Activated T-helper 2 cell treated with anti-CD3 and anti-CD28 coated beads, Interferon-gamma antibody, Interleukin-2, Interleukin-4, amounts not matched to agents 10 μg/mL and 5 μg/mL and 100 μg/mL, durations not matched to agents 14 hours and 24 hours and 36 hours (primary cell): ENCODE measurements around the gene ATXN7L2. TPM values are rescaled to one million over a fixed set of nuclear protein-coding genes. Genes with fewer than 3 reads are reported as not detected.

Experiments used
- DNase-seq: peaks from one replicate; pipeline ENCODE4 v3.0.0; 2021; ENCODE audit warnings: low spot score
- H3K27ac Mint-ChIP-seq: one replicate; pipeline ENCODE4 v1.8.0; 2021; ENCODE audit warnings: mixed read lengths
- H3K27me3 Mint-ChIP-seq: one replicate; pipeline ENCODE4 v1.8.0; 2021; ENCODE audit warnings: low read depth, mixed read lengths
- H3K36me3 Mint-ChIP-seq: one replicate; pipeline ENCODE4 v1.8.0; 2021; ENCODE audit warnings: low read depth, mixed read lengths
- H3K4me1 Mint-ChIP-seq: one replicate; pipeline ENCODE4 v1.8.0; 2021; ENCODE audit warnings: low read depth, mixed read lengths
- H3K4me3 Mint-ChIP-seq: one replicate; pipeline ENCODE4 v1.8.0; 2021; ENCODE audit warnings: low read depth, mild to moderate bottlenecking, moderate library complexity, mixed read lengths
- H3K9me3 Mint-ChIP-seq: one replicate; pipeline ENCODE4 v1.8.0; 2021; ENCODE audit warnings: mixed read lengths
- intact Hi-C: fragments of 100-400 bp; cut with micrococcal nuclease; formaldehyde crosslinking; loops from one replicate; pipeline ENCODE4 v1.15.1; 2023
- total RNA-seq: library from RNA; stranded (reverse); gene quantifications from 2 replicates; pipeline ENCODE4 v1.2.3, GENCODE V29; 2022

Gene ATXN7L2
- total RNA-seq, 1 donor from 2014 or later = 11.9 TPM

GRCh38 chr1:109481646-109482045, 2.1 kb upstream of the ATXN7L2 start:
- Mint-ChIP-seq H3K27ac (no peak overlapping the region), H3K27me3 (peaks cover 23% of the 10 kb centered on the region), H3K4me1 (peaks cover 27% of the 10 kb centered on the region), H3K36me3 (peaks cover 14% of the 10 kb centered on the region), H3K4me3 (no peak overlapping the region), H3K9me3 (no peaks in the 10 kb centered on the region)
- DNase-seq = no peak
- intact Hi-C loops = loop anchor here (5.0 kb wide), 1 partner anchor 136 kb away; the partner anchor contains the start of genes AMPD2 and GNAT2

- peaks cover 27% of the 10 kb centered on the region for H3K4me1 Mint-ChIP-seq
- DNase-seq = no peak
- no peaks in the 10 kb centered on the region for H3K9me3 Mint-ChIP-seq
- H3K4me3 Mint-ChIP-seq = no peak overlapping the region
- peaks cover 23% of the 10 kb centered on the region for H3K27me3 Mint-ChIP-seq
- intact Hi-C loops = loop anchor here (5.0 kb wide), 1 partner anchor 135 kb away; the partner anchor contains the start of genes AMPD2 and GNAT2
- no peak overlapping the region for H3K27ac Mint-ChIP-seq
- H3K36me3 Mint-ChIP-seq = peaks cover 14% of the 10 kb centered on the region
These were observed 1.5 kb upstream of the ATXN7L2 start for GRCh38 chr1:109482242-109482641.

GRCh38 chr1:109482791-109483671, 674 bp upstream of the ATXN7L2 start:
- Mint-ChIP-seq H3K27me3 (peaks cover 23% of the 10 kb centered on the region), H3K4me1 (peaks cover 30% of the 10 kb centered on the region), H3K4me3 (peak overlapping the region; percentile 91), H3K27ac (peak overlapping the region; percentile 58), H3K36me3 (peaks cover 22% of the 10 kb centered on the region), H3K9me3 (no peaks in the 10 kb centered on the region)
- intact Hi-C loops = loop anchor here (1.0 to 5.0 kb wide), 2 partner anchors 57 to 134 kb away; partner anchors contain the start of genes AMPD2, GNAT2 and PSMA5
- no peak for DNase-seq

GRCh38 chr1:109484519-109484975, 842 bp downstream of the ATXN7L2 start:
- no peaks in the 10 kb centered on the region for H3K9me3 Mint-ChIP-seq

GRCh38 chr1:109485001-109485400, 1.3 kb downstream of the ATXN7L2 start:
- peaks cover 30% of the 10 kb centered on the region for H3K4me1 Mint-ChIP-seq
- no peaks in the 10 kb centered on the region for H3K9me3 Mint-ChIP-seq
- H3K27ac Mint-ChIP-seq = peak overlapping the region; percentile 86
- H3K4me3 Mint-ChIP-seq = peak overlapping the region; percentile 91
- H3K27me3 Mint-ChIP-seq = peaks cover 16% of the 10 kb centered on the region
- DNase-seq = no peak
- H3K36me3 Mint-ChIP-seq = peaks cover 31% of the 10 kb centered on the region
- intact Hi-C loops = no loop called here

More at GRCh38 chr1:109484519-109484975, 842 bp downstream of the ATXN7L2 start:
- Mint-ChIP-seq H3K27ac (peak overlapping the region; percentile 86), H3K4me3 (peak overlapping the region; percentile 91), H3K4me1 (peaks cover 30% of the 10 kb centered on the region), H3K27me3 (peaks cover 20% of the 10 kb centered on the region), H3K36me3 (peaks cover 30% of the 10 kb centered on the region)
- no peak for DNase-seq
- intact Hi-C loops = loop anchor here (1.0 to 5.0 kb wide), 2 partner anchors 10 to 133 kb away; partner anchors contain the start of genes AMPD2, CYB561D1 and GNAT2

- intact Hi-C loops = no loop called here
- Mint-ChIP-seq H3K4me3 (no peak overlapping the region), H3K9me3 (no peaks in the 10 kb centered on the region), H3K4me1 (peaks cover 30% of the 10 kb centered on the region), H3K27ac (no peak overlapping the region), H3K36me3 (peaks cover 34% of the 10 kb centered on the region), H3K27me3 (no peaks in the 10 kb centered on the region)
- DNase-seq = no peak
These were observed 3.6 kb downstream of the ATXN7L2 start for GRCh38 chr1:109487261-109487660.

GRCh38 chr1:109488201-109488600, 4.5 kb downstream of the ATXN7L2 start:
- no peaks in the 10 kb centered on the region for H3K27me3 Mint-ChIP-seq
- H3K36me3 Mint-ChIP-seq = peaks cover 34% of the 10 kb centered on the region
- no peak overlapping the region for H3K4me3 Mint-ChIP-seq
- H3K27ac Mint-ChIP-seq = no peak overlapping the region
- intact Hi-C loops = no loop called here
- peaks cover 24% of the 10 kb centered on the region for H3K4me1 Mint-ChIP-seq
- no peaks in the 10 kb centered on the region for H3K9me3 Mint-ChIP-seq
- DNase-seq = no peak

GRCh38 chr1:109488696-109489095, 5.0 kb downstream of the ATXN7L2 start:
- H3K27ac Mint-ChIP-seq = no peak overlapping the region
- no peak for DNase-seq
- H3K36me3 Mint-ChIP-seq = peaks cover 34% of the 10 kb centered on the region
- no peak overlapping the region for H3K4me3 Mint-ChIP-seq
- intact Hi-C loops = no loop called here
- no peaks in the 10 kb centered on the region for H3K27me3 Mint-ChIP-seq
- peaks cover 21% of the 10 kb centered on the region for H3K4me1 Mint-ChIP-seq
- no peaks in the 10 kb centered on the region for H3K9me3 Mint-ChIP-seq

GRCh38 chr1:109490029-109490933, 6.6 kb downstream of the ATXN7L2 start:
- Mint-ChIP-seq H3K4me1 (peaks cover 16% of the 10 kb centered on the region), H3K27ac (no peak overlapping the region), H3K36me3 (peaks cover 31% of the 10 kb centered on the region), H3K9me3 (no peaks in the 10 kb centered on the region), H3K27me3 (no peaks in the 10 kb centered on the region), H3K4me3 (no peak overlapping the region)
- DNase-seq = peak; percentile 55
- intact Hi-C loops = no loop called here

- Mint-ChIP-seq H3K27ac (no peak overlapping the region), H3K4me1 (peaks cover 19% of the 10 kb centered on the region), H3K27me3 (no peaks in the 10 kb centered on the region), H3K4me3 (no peak overlapping the region), H3K36me3 (peaks cover 32% of the 10 kb centered on the region), H3K9me3 (no peaks in the 10 kb centered on the region)
- no peak for DNase-seq
- intact Hi-C loops = no loop called here
These were observed 7.2 kb downstream of the ATXN7L2 start for GRCh38 chr1:109490934-109491302.

- Mint-ChIP-seq H3K9me3 (no peaks in the 10 kb centered on the region), H3K27ac (no peak overlapping the region), H3K27me3 (no peaks in the 10 kb centered on the region), H3K4me1 (peaks cover 23% of the 10 kb centered on the region), H3K36me3 (peaks cover 32% of the 10 kb centered on the region), H3K4me3 (no peak overlapping the region)
- intact Hi-C loops = no loop called here
- no peak for DNase-seq
These were observed 7.7 kb downstream of the ATXN7L2 start for GRCh38 chr1:109491372-109491771.

- no peak for DNase-seq
- H3K9me3 Mint-ChIP-seq = no peaks in the 10 kb centered on the region
These were observed 9.1 kb downstream of the ATXN7L2 start for GRCh38 chr1:109492779-109493178.

More at GRCh38 chr1:109492779-109493178, 9.1 kb downstream of the ATXN7L2 start:
- intact Hi-C loops = no loop called here
- Mint-ChIP-seq H3K4me1 (peaks cover 27% of the 10 kb centered on the region), H3K27me3 (no peaks in the 10 kb centered on the region), H3K4me3 (peak overlapping the region; percentile 17), H3K27ac (no peak overlapping the region), H3K36me3 (peaks cover 35% of the 10 kb centered on the region)
